Spleen (tissue), 11 donors: ENCODE data around the gene MAEA. TPM values are rescaled to one million over a fixed set of nuclear protein-coding genes. Genes with fewer than 3 reads are reported as not detected.

Experiments
- DNase-seq: peaks from one replicate; pipeline ENCODE4 v3.0.0-alpha.2; 2020
- H3K27ac ChIP-seq, 8 donors: fragments of 200-600 bp; sonication (generic) in 7 of 8; 1 replicate in 4 of 8; 2 replicates in 4 of 8; pipeline versions ENCODE4 v1.5.0 to v1.8.0; 2016 to 2021; ENCODE audit warnings: inconsistent platforms in 4 of 8, mild to moderate bottlenecking in 4 of 8, moderate library complexity in 1 of 8
- H3K27me3 ChIP-seq, 7 donors: fragments of 200-600 bp; sonication (generic) in 6 of 7; replicated peaks in 1 of 7; 1 replicate in 4 of 7; 2 replicates in 3 of 7; pipeline versions ENCODE4 v1.5.0 to v1.8.0; 2016 to 2021; ENCODE audit warnings: inconsistent platforms in 3 of 7, mild to moderate bottlenecking in 1 of 7
- H3K36me3 ChIP-seq, 6 donors: fragments of 200-600 bp; sonication (generic) in 5 of 6; 1 replicate in 4 of 6; 2 replicates in 2 of 6; pipeline versions ENCODE4 v1.5.0 to v1.8.0; 2016 to 2021; ENCODE audit warnings: inconsistent platforms in 2 of 6
- H3K4me1 ChIP-seq, 6 donors: fragments of 200-600 bp; sonication (generic) in 5 of 6; 1 replicate in 3 of 6; 2 replicates in 3 of 6; pipeline versions ENCODE4 v1.5.0 to v1.8.0; 2016 to 2021; ENCODE audit warnings: inconsistent platforms in 3 of 6
- H3K4me3 ChIP-seq, 8 donors: fragments of 200-600 bp; sonication (generic) in 7 of 8; 1 replicate in 4 of 8; 2 replicates in 4 of 8; pipeline versions ENCODE4 v1.5.0 to v1.8.0; 2016 to 2021; ENCODE audit warnings: inconsistent platforms in 4 of 8, mild to moderate bottlenecking in 4 of 8, moderate library complexity in 2 of 8
- H3K9me3 ChIP-seq, 8 donors: fragments of 200-600 bp; sonication (generic) in 7 of 8; 1 replicate in 4 of 8; 2 replicates in 4 of 8; pipeline versions ENCODE4 v1.5.0 to v1.8.0; 2016 to 2021; ENCODE audit warnings: inconsistent platforms in 4 of 8
- POLR2A ChIP-seq, 3 donors: fragments of 450-650 bp; IDR thresholded peaks; one replicate each; pipeline ENCODE4 v1.5.1; 2017; ENCODE audit warnings: antibody characterized with exemption in 3 of 3, mild to moderate bottlenecking in 1 of 3
- POLR2AphosphoS5 ChIP-seq, 3 donors: sonication (generic); formaldehyde crosslinking; IDR thresholded peaks; one replicate each; pipeline ENCODE4 v1.5.1; 2017; ENCODE audit warnings: antibody characterized with exemption in 3 of 3
- WGBS, 5 donors: extraction: QIAGEN DNeasy Blood & Tissue Kit in 3 of 5; methylation state at CpG; one replicate each; pipeline versions ENCODE4 v1.1.5 to v1.1.7; 2013 to 2018; 5-methylcytosine and 5-hydroxymethylcytosine counted together
- intact Hi-C: fragments of 100-400 bp; cut with DNase I; formaldehyde crosslinking; loops from one replicate; pipeline ENCODE4 v1.15.0; 2023; ENCODE audit warnings: low total_unique reads
- polyA plus RNA-seq, 3 donors: library from polyadenylated mRNA; stranded (reverse); fragments of 200-250 nt; gene quantifications; one replicate each; pipeline ENCODE4 v1.2.1, GENCODE V29; 2013
- total RNA-seq, 7 donors: library from RNA; depleted of rRNA in 3 of 7; stranded (reverse); fragments of >200 nt in 3 of 7; fragmentation: NEBNext Ultra II Directional in 4 of 7; extraction: Animal tissue kit (Norgen Biotek cat#: 25700) in 4 of 7; gene quantifications; one replicate each; pipeline versions ENCODE4 v1.1.0 to v1.2.1, GENCODE V29; 2016 to 2021
- TF ChIP-seq, protein P1 (sequence below), 11 experiments: fragments of 200-600 bp in 7 of 11; fragments of 450-650 bp in 4 of 11; sonication (generic) in 4 of 11; IDR thresholded peaks in 8 of 11; conservative IDR thresholded peaks in 3 of 11; 1 replicate in 7 of 11; 2 replicates in 4 of 11; pipeline versions ENCODE4 v1.4.0 to v1.8.0; 2016 to 2021; ENCODE audit warnings: antibody characterized with exemption in 11 of 11, inconsistent platforms in 4 of 11, mild to moderate bottlenecking in 1 of 11
- donor health status: healthy with polysubstance abuse.
- donor health status: DM: no; HTN: no; CAD: no; lungs with moderate emphysema.
- donor health status: DM: no; HTN: no; CAD: no.
- donor health status: Bipolar disorder and iron deficiency.
- donor health status: healthy.
- donor health status: DM: no; HTN: no; CAD: no.
- donor health status: DM: yes; HTN: yes; CAD: no.

Gene MAEA
- total and polyA plus RNA-seq, 10 donors = 46.6 to 112 (median 80.1) TPM

DNA sequence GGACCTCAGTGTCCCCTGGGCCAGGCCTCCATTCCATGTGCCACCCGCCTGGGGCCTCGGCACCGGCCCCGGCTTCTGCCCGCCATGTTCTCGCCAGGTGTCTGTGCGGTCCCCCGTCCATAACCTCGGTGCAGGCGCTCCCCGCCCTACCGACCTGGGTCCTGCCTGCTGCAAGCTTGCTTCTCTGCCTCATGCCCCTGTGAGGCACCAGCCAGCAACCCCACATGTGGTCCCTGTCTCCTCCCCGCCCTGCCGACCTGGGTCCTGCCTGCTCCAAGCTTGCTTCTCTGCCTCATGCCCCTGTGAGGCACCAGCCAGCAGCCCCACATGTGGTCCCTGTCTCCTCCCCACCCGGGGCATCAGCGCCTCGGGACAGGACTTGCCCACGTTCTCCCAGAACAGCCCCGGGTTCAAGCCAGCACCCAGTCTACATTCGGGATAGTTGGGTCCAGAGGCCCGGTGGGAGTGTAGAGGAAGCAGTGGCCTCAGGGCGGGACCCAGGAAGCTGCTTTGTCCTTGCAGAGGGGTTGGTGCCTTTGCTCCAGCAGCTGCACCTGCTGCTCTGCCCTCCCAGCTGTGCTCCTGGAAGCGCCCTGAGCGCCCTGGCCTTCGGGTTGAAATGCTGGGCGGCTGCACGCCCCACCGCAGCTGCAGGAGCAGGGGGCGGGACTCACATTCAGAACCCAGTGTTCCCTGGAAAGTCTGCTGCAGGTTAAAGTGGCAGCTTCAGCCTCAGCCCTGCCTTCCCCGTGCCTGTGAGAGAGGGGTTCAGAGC, 37.2 kb downstream of the MAEA start:
- DNase-seq = peak; percentile 77
- Histone ChIP-seq H3K36me3 (peaks cover 0 to 98% (median 67%) of the 10 kb centered on the region in 6 donors), H3K27me3 (no peaks in the 10 kb centered on the region), H3K4me3 (no peak overlapping the region), H3K9me3 (no peaks in the 10 kb centered on the region), H3K27ac (no peak overlapping the region), H3K4me1 (peaks cover 0 to 37% (median 14%) of the 10 kb centered on the region in 6 donors)
- 92 to 95% (median 94%) methylated on average over 22 to 30 of the region's 30 CpGs for WGBS, 5 donors
- intact Hi-C loops = no loop called here
- TF ChIP-seq, protein P1, sequence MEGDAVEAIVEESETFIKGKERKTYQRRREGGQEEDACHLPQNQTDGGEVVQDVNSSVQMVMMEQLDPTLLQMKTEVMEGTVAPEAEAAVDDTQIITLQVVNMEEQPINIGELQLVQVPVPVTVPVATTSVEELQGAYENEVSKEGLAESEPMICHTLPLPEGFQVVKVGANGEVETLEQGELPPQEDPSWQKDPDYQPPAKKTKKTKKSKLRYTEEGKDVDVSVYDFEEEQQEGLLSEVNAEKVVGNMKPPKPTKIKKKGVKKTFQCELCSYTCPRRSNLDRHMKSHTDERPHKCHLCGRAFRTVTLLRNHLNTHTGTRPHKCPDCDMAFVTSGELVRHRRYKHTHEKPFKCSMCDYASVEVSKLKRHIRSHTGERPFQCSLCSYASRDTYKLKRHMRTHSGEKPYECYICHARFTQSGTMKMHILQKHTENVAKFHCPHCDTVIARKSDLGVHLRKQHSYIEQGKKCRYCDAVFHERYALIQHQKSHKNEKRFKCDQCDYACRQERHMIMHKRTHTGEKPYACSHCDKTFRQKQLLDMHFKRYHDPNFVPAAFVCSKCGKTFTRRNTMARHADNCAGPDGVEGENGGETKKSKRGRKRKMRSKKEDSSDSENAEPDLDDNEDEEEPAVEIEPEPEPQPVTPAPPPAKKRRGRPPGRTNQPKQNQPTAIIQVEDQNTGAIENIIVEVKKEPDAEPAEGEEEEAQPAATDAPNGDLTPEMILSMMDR (IDR thresholded peaks at IDR 0.05 in 8 of 11, conservative IDR thresholded peaks at IDR 0.05 in 3 of 11) = no peak
- TF ChIP-seq POLR2AphosphoS5 (IDR thresholded peaks at IDR 0.05) = peak in 1 of 3 donors; percentile 38

GRCh38 chr4:1327526-1328266, 38.0 kb downstream of the MAEA start:
- 94 to 96% (median 95%) methylated on average over 19 to 33 of the region's 33 CpGs for WGBS, 5 donors
- Histone ChIP-seq H3K27ac (no peak overlapping the region), H3K27me3 (no peaks in the 10 kb centered on the region), H3K4me3 (no peak overlapping the region), H3K4me1 (peaks cover 0 to 45% (median 16%) of the 10 kb centered on the region in 6 donors), H3K9me3 (no peaks in the 10 kb centered on the region), H3K36me3 (peaks cover 0 to 98% (median 66%) of the 10 kb centered on the region in 6 donors)
- peak in 1 of 3 donors; percentile 5 for TF ChIP-seq POLR2AphosphoS5 (IDR thresholded peaks at IDR 0.05)
- TF ChIP-seq, protein P1 (IDR thresholded peaks at IDR 0.05 in 8 of 11, conservative IDR thresholded peaks at IDR 0.05 in 3 of 11) = no peak
- DNase-seq = peak; percentile 54
- intact Hi-C loops = no loop called here

- H3K36me3 ChIP-seq = peaks cover 0 to 98% (median 68%) of the 10 kb centered on the region in 6 donors
- TF ChIP-seq POLR2AphosphoS5 (IDR thresholded peaks at IDR 0.05) = no peak
- TF ChIP-seq POLR2A (IDR thresholded peaks at IDR 0.05) = no peak
- TF ChIP-seq, protein P1 (IDR thresholded peaks at IDR 0.05 in 8 of 11, conservative IDR thresholded peaks at IDR 0.05 in 3 of 11) = no peak
- DNase-seq = peak; percentile 70
- peak overlapping the region in 1 of 8 donors; percentile 57 for H3K27ac ChIP-seq
- no peaks in the 10 kb centered on the region for H3K27me3 ChIP-seq
- no peaks in the 10 kb centered on the region for H3K9me3 ChIP-seq
- intact Hi-C loops = no loop called here
- H3K4me3 ChIP-seq = no peak overlapping the region
- peaks cover 0 to 53% (median 18%) of the 10 kb centered on the region in 6 donors for H3K4me1 ChIP-seq
- WGBS, 5 donors = 94 to 97% (median 95%) methylated on average over 4 to 51 of the region's 51 CpGs
Measured at GRCh38 chr4:1328267-1329155, 38.8 kb downstream of the MAEA start.
